Left ventricle myocardium inferior (tissue), 1 donor: ENCODE measurements around the gene GOLGA8N. TPM values are rescaled to one million over a fixed set of nuclear protein-coding genes. Genes with fewer than 3 reads are reported as not detected.

ENCODE experiments used
- DNase-seq: peaks from one replicate; pipeline ENCODE4 v3.0.0-alpha.2; 2020
- H3K27ac ChIP-seq: fragments of 200-600 bp; replicated peaks from 2 replicates; pipeline ENCODE4 v1.8.0; 2021
- H3K27me3 ChIP-seq: fragments of 200-600 bp; 2 replicates; pipeline ENCODE4 v1.8.0; 2021; ENCODE audit warnings: low read depth
- H3K36me3 ChIP-seq: fragments of 200-600 bp; 2 replicates; pipeline ENCODE4 v1.8.0; 2021
- H3K4me1 ChIP-seq: fragments of 200-600 bp; 2 replicates; pipeline ENCODE4 v1.8.0; 2021
- H3K4me3 ChIP-seq: fragments of 200-600 bp; 2 replicates; pipeline ENCODE4 v1.8.0; 2021; ENCODE audit warnings: mild to moderate bottlenecking, moderate library complexity
- H3K9me3 ChIP-seq: fragments of 200-600 bp; replicated peaks from 2 replicates; pipeline ENCODE4 v1.8.0; 2021
- intact Hi-C: fragments of 100-400 bp; cut with micrococcal nuclease; formaldehyde crosslinking; loops from one replicate; pipeline ENCODE4 v1.11.0; 2022
- total RNA-seq: library from RNA; stranded (reverse); fragmentation: NEBNext Ultra II Directional; extraction: Animal tissue kit (Norgen Biotek cat#: 25700); gene quantifications from one replicate; pipeline ENCODE4 v1.2.1, GENCODE V29; 2021
- TF ChIP-seq, protein P1 (sequence below): fragments of 200-600 bp; IDR thresholded peaks from 2 replicates; pipeline ENCODE4 v1.8.0; 2021; ENCODE audit warnings: antibody characterized with exemption, mild to moderate bottlenecking, borderline replicate concordance
- donor health status: DM: no; HTN: yes; CAD: no; lungs with severe emphysema.

Gene GOLGA8N
- total RNA-seq, 1 donor from 2014 or later, result 10.9 TPM

- peaks cover 3% of the 10 kb centered on the region for H3K4me1 ChIP-seq
- TF ChIP-seq, protein P1, sequence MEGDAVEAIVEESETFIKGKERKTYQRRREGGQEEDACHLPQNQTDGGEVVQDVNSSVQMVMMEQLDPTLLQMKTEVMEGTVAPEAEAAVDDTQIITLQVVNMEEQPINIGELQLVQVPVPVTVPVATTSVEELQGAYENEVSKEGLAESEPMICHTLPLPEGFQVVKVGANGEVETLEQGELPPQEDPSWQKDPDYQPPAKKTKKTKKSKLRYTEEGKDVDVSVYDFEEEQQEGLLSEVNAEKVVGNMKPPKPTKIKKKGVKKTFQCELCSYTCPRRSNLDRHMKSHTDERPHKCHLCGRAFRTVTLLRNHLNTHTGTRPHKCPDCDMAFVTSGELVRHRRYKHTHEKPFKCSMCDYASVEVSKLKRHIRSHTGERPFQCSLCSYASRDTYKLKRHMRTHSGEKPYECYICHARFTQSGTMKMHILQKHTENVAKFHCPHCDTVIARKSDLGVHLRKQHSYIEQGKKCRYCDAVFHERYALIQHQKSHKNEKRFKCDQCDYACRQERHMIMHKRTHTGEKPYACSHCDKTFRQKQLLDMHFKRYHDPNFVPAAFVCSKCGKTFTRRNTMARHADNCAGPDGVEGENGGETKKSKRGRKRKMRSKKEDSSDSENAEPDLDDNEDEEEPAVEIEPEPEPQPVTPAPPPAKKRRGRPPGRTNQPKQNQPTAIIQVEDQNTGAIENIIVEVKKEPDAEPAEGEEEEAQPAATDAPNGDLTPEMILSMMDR, result no peak
- H3K27me3 ChIP-seq, result no peaks in the 10 kb centered on the region
- no peak overlapping the region for H3K4me3 ChIP-seq
- DNase-seq, result no peak
- no peaks in the 10 kb centered on the region for H3K36me3 ChIP-seq
- no peak overlapping the region for H3K27ac ChIP-seq
- no peaks in the 10 kb centered on the region for H3K9me3 ChIP-seq
- intact Hi-C loops, result no loop called here
Observed at GRCh38 chr15:32656091-32656490, 62.8 kb downstream of the GOLGA8N start.

DNA sequence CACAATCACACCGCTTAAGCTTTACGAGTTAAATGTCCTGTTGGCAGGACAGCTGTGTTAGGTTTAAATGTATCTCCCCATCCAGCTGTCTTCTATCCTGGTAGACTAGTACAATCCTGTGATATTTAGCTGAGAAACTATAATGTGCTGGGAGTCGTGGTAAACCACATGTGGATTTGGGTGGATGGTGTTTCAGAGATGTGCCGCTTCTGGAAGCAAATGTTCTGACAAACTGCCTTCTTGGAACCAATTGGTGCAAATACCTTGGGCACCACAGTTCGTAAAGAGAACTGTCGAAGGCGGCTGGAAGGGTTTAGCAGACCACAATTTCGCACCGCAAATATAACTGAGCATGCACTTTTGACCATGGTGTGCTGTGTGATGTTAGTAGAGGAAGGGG, 63.2 kb downstream of the GOLGA8N start:
- H3K4me1 ChIP-seq, result peaks cover 3% of the 10 kb centered on the region
- H3K36me3 ChIP-seq, result no peaks in the 10 kb centered on the region
- no peaks in the 10 kb centered on the region for H3K27me3 ChIP-seq
- H3K9me3 ChIP-seq, result no peaks in the 10 kb centered on the region
- DNase-seq, result no peak
- H3K27ac ChIP-seq, result no peak overlapping the region
- no peak overlapping the region for H3K4me3 ChIP-seq
- intact Hi-C loops, result no loop called here
- TF ChIP-seq, protein P1, result no peak

Other genes with a start within 250 kb of the GOLGA8N start
- 0.80 TPM for gene GOLGA8K, start 190.2 kb upstream of the GOLGA8N start, total RNA-seq
- 1.2 TPM for gene GOLGA8O, start 137.8 kb upstream of the GOLGA8N start, total RNA-seq
- gene ARHGAP11A, start 22.0 kb downstream of the GOLGA8N start, total RNA-seq, result 2.5 TPM
- gene SCG5, start 48.3 kb downstream of the GOLGA8N start, total RNA-seq, result not detected
- 0.49 TPM for gene GREM1, start 124.5 kb downstream of the GOLGA8N start, total RNA-seq